NOMO-1 treated with dmso at 0.1 percent for 144 hours (cell line): Measurements from ENCODE around the gene SDHB.

Experiments used
- DNase-seq: peaks from one replicate; lab custom pipeline; 2025; ENCODE audit not compliant: unreplicated experiment; lab: John Stamatoyannopoulos, UW

SDHB gene

GRCh38 chr1:16970132-16970910 lies 83.5 kb downstream of the SDHB start:
- no peak for DNase-seq

- DNase-seq, result no peak
These were observed 84.2 kb downstream of the SDHB start for GRCh38 chr1:16969651-16970050.

- DNase-seq, result no peak
These were observed 84.7 kb downstream of the SDHB start for GRCh38 chr1:16969057-16969611.
